HUES64 (cell line): ENCODE results near the gene TAS1R3.
A peak's percentile ranks its signal among the peaks of the same experiment; 100 is the strongest.

Experiments
- H3K27ac ChIP-seq: 2 replicates; pipeline ENCODE4 v1.7.0; 2013; ENCODE audit warnings: low read depth, low read length, inconsistent platforms
- H3K27me3 ChIP-seq: 2 replicates; pipeline ENCODE4 v1.6.1; 2013; ENCODE audit warnings: mild to moderate bottlenecking, low read length; ENCODE audit not compliant: insufficient read depth
- H3K36me3 ChIP-seq: 2 replicates; pipeline ENCODE4 v1.6.1; 2013; ENCODE audit warnings: mild to moderate bottlenecking, low read length; ENCODE audit not compliant: insufficient read depth
- H3K4me1 ChIP-seq: 2 replicates; pipeline ENCODE4 v1.6.1; 2013; ENCODE audit warnings: mild to moderate bottlenecking, low read length, moderate library complexity; ENCODE audit not compliant: insufficient read depth
- H3K4me3 ChIP-seq: 2 replicates; pipeline ENCODE4 v1.5.1; 2013; ENCODE audit warnings: mild to moderate bottlenecking, low read length, moderate library complexity
- H3K9ac ChIP-seq: 2 replicates; pipeline ENCODE4 v1.6.1; 2013; ENCODE audit warnings: mild to moderate bottlenecking, low read depth, low read length
- H3K9me3 ChIP-seq: 2 replicates; pipeline ENCODE4 v1.6.1; 2013; ENCODE audit warnings: low read depth, low read length; ENCODE audit not compliant: insufficient read depth
- WGBS: fragments of 150-250, 120-280 bp; methylation state at CpG from one replicate; pipeline ENCODE4 v1.1.7; 2013; ENCODE audit warnings: missing lambda C conversion rate; 5-methylcytosine and 5-hydroxymethylcytosine counted together

Gene TAS1R3

DNA sequence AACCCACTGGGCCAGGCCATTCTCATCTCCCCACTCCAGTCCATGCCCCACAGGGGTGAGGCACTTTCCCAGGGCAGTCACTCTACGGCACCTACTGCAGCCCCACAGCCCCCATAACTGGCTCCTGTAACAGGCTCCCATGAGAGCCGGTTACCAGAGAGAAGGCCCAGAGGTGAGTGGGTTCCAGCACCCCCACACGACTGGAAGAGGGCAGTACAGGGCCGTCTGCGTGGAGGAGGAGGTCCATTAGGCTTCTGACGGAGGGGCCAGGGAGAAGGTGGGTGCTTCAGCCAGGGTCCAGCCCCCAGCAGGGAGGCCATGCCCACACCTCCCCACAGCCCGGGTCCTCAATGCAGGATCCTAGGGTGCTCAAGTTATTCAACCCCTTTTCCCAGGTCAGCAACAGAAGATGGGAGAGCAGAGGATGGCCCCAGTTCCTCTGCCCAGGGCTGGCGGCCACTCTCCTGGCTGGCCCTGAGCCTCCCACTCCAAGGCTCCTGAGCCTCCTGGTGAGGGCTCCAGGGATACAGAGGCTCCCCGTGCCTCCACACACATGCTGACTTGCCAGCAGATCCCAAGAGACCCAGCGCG is 24.9 kb upstream of the TAS1R3 start:
- H3K9ac ChIP-seq, result no peak overlapping the region
- peaks cover 23% of the 10 kb centered on the region for H3K4me1 ChIP-seq
- peak overlapping the region; percentile 77 for H3K4me3 ChIP-seq
- H3K9me3 ChIP-seq, result no peaks in the 10 kb centered on the region
- H3K36me3 ChIP-seq, result peaks cover 13% of the 10 kb centered on the region
- WGBS, result 52% methylated on average over 11 of the region's 11 CpGs
- H3K27ac ChIP-seq, result peak overlapping the region; percentile 72; the same call in 1 of the 2 replicates
- no peaks in the 10 kb centered on the region; the same call in 1 of the 2 replicates for H3K27me3 ChIP-seq

DNA sequence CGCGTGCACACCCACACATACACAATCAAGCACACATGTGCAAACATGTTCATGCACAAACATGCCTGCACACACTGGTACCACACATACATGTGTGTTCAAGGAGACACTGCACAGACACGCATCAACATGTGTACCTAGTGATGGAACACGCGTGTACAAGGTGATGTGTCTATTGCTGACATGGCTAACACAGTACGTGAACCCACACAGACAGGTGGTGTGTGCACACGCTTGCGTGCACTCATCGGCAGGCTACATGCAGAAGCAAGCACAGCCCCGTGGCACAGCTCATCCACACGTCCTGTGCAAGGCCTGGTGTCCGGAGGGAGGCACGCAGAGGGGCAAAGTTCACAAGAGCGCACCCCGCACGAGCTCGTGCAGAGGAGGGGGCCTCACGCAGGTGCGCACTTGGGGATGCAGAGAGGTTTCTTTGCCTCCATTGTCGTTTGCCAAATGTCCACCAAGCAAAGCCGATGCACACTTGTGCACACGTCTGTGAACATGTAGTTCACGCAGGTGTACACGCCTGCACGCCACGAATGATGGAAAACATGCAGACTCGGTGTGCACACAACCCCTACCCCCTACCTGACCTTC is 24.3 kb upstream of the TAS1R3 start:
- peaks cover 23% of the 10 kb centered on the region for H3K4me1 ChIP-seq
- WGBS, result 67% methylated on average over 27 of the region's 27 CpGs
- H3K36me3 ChIP-seq, result peaks cover 19% of the 10 kb centered on the region
- H3K4me3 ChIP-seq, result peak overlapping the region; percentile 77
- no peaks in the 10 kb centered on the region for H3K9me3 ChIP-seq
- H3K27me3 ChIP-seq, result no peaks in the 10 kb centered on the region; the same call in 1 of the 2 replicates
- H3K27ac ChIP-seq, result no peak overlapping the region
- peak overlapping the region; percentile 74; the same call in 1 of the 2 replicates for H3K9ac ChIP-seq

DNA sequence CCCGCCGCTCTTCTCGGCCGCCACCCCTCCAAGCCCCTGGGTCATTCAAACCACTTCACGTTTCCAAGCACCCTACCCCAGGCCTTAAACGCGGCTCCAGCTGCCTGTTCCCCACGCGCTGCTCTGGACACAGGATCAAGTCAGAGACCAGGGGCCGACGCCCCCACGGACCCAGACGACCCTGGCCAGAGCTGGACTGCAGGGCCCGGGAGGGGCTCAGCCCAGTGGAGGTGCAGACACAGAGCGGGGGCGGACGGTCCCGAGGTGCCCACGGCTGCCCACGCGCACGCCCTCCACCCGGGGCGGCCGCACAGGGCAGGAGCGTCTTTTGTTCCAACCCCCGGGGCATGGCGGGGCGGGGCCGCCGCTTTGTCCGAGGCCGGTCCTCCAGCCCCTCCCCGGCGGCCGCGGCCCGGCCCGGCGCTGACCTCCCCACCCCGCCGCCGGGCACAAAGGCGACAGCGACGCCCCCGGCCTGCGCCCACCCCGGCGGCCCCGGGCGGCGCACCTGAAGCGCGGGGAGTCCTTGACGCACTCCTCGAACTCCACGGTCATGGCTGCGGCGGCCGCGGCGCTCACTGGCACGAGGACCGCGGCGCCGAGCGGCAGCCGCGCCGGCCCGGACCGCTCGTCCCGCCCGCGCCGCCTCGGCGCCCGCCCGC is 23.7 kb upstream of the TAS1R3 start:
- no peaks in the 10 kb centered on the region; the same call in 1 of the 2 replicates for H3K27me3 ChIP-seq
- H3K27ac ChIP-seq, result peak overlapping the region; percentile 25; the same call in 1 of the 2 replicates
- peak overlapping the region; percentile 77 for H3K4me3 ChIP-seq
- H3K36me3 ChIP-seq, result peaks cover 24% of the 10 kb centered on the region
- WGBS, result 2% methylated on average over 83 of the region's 83 CpGs
- no peaks in the 10 kb centered on the region for H3K9me3 ChIP-seq
- H3K4me1 ChIP-seq, result peaks cover 23% of the 10 kb centered on the region
- H3K9ac ChIP-seq, result peak overlapping the region; percentile 74

DNA sequence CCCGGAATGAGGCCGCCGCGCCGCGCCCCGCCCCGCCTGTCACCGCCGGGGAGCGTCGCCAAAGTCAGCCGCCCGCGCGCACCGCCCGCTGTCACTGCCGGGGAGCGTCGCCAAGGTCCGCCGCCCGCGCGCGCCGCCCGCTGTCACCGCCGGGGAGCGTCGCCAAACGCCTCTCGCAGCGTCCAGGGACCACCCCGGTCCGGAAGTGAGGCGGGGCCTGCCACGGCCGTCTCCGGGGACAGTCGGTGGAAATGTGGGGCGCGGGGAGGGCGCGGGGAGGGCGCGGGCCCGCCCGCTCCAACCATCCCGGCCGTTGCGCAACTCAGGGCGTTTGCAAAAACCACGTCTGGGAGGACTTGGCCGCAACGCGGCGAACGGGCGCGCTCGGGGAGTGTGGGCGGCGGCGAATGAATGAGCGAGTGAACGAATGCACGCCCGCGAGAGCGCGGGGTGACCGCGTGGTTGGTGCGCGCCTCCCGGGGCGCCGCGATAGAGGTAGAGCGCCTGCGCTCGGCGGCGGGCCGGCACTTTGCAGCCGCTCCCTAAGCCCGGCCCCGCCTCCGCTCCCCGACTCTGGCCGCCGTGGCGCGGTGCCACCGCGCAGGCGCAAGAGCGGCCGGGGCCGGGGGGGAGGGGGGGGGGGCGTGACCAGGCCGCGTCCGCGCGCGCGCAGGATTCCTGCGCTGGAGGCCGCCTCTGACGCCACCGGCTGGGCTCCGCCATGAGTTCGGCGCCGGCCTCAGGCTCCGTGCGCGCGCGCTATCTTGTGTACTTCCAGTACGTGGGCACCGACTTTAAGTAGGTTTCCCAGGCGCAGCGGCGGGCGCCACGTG is 22.9 kb upstream of the TAS1R3 start, which contains the start of the genes ACAP3 and PUSL1:
Gene ACAP3 (minus strand): TSS at position 8 of the 833 bp plus-strand sequence. CDS start 115 bp downstream, outside the sequence.
Gene PUSL1 (plus strand): TSS at position 675 of the 833 bp plus-strand sequence. CDS start 47 bp downstream, at position 722.
- Histone ChIP-seq H3K27me3 (no peaks in the 10 kb centered on the region; the same call in 1 of the 2 replicates), H3K36me3 (peaks cover 31% of the 10 kb centered on the region), H3K9ac (peak within 1 kb of the TSS; percentile 82), H3K27ac (peak within 1 kb of the TSS; percentile 92), H3K9me3 (no peaks in the 10 kb centered on the region), H3K4me1 (peaks cover 23% of the 10 kb centered on the region), H3K4me3 (peak within 1 kb of the TSS; percentile 88)
- WGBS, result under 1% methylated on average over 130 of the region's 131 CpGs

DNA sequence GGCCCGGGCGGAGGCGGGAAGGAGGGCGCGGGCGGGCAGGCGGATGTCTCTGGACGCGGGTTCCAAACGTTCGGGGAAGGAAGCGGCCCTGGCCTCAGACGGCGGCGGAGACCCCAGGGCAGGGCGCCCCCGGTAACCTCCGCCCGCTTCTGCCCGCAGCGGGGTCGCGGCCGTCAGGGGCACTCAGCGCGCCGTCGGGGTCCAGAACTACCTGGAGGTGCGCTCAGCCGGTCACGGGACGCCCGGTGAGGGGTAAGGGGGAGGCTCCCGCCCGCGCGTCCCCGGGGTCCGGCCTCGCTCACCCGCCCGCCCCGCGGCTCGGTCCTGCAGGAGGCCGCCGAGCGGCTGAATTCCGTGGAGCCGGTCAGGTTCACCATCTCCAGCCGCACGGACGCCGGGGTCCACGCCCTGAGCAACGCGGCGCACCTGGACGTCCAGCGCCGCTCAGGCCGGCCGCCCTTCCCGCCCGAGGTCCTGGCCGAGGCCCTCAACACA is 22.3 kb upstream of the TAS1R3 start:
- Histone ChIP-seq H3K4me3 (peak overlapping the region; percentile 88), H3K36me3 (peaks cover 38% of the 10 kb centered on the region), H3K27ac (peak overlapping the region; percentile 67; the same call in 1 of the 2 replicates), H3K9ac (peak overlapping the region; percentile 82), H3K27me3 (no peaks in the 10 kb centered on the region; the same call in 1 of the 2 replicates), H3K9me3 (no peaks in the 10 kb centered on the region), H3K4me1 (peaks cover 23% of the 10 kb centered on the region)
- under 1% methylated on average over 66 of the region's 66 CpGs for WGBS

DNA sequence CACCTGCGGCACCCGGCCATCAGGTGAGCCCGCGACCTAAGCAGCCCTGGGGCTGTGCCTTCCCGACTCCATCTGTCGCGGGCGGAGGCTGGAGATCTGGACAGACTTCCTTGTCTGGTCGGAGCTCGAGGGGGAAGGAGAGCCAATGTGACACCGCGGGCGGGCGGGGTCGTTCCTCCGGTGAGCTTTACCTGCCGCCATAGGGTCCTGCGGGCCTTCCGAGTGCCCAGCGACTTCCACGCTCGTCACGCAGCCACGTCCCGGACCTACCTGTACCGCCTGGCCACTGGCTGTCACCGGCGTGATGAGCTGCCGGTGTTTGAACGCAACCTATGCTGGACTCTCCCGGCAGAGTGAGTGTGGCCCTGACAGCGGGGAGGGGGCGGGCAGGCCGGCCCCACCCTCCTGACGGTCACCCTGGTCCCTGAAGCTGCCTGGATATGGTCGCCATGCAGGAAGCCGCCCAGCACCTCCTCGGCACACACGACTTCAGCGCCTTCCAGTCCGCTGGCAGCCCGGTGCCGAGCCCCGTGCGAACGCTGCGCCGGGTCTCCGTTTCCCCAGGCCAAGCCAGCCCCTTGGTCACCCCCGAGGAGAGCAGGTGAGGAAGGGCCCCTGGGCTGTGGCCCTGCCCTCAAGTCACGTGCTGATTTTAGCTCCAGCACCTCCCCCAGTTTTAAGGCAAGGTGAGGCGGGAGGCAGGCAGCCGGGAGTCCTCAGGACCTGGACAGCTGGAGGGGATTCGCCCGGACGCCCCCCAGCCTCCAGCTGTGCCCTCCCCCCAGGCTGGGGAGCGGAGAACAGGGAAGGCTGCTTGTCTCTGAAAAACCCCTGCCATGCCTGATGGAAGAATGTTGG is 21.6 kb upstream of the TAS1R3 start:
- H3K36me3 ChIP-seq, result peaks cover 45% of the 10 kb centered on the region
- H3K4me1 ChIP-seq, result peaks cover 21% of the 10 kb centered on the region
- no peaks in the 10 kb centered on the region for H3K9me3 ChIP-seq
- peak overlapping the region; percentile 13; the same call in 1 of the 2 replicates for H3K27ac ChIP-seq
- peak overlapping the region; percentile 82 for H3K9ac ChIP-seq
- H3K27me3 ChIP-seq, result no peaks in the 10 kb centered on the region; the same call in 1 of the 2 replicates
- peak overlapping the region; percentile 88 for H3K4me3 ChIP-seq
- WGBS, result 15% methylated on average over 57 of the region's 57 CpGs

DNA sequence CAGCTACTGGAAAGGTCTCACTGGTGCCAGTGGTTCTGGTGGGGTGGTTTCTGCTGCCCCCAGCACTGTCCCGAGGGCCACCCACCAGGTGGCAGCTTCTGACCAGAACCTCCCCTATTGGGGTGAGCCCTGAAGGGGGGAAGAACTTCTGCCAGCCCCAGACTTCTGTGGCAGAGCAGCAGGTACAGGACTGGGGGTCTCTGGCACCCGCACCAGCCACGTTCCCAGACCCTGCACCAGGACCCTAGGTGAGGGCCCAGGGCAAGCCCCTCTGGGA is 21.0 kb upstream of the TAS1R3 start:
- Histone ChIP-seq H3K9me3 (no peaks in the 10 kb centered on the region), H3K27ac (no peak overlapping the region; the same call in 1 of the 2 replicates), H3K4me3 (no peak overlapping the region), H3K4me1 (peaks cover 17% of the 10 kb centered on the region), H3K36me3 (peaks cover 49% of the 10 kb centered on the region), H3K9ac (no peak overlapping the region), H3K27me3 (no peaks in the 10 kb centered on the region; the same call in 1 of the 2 replicates)
- WGBS, result 82% methylated on average over 3 of the region's 3 CpGs

DNA sequence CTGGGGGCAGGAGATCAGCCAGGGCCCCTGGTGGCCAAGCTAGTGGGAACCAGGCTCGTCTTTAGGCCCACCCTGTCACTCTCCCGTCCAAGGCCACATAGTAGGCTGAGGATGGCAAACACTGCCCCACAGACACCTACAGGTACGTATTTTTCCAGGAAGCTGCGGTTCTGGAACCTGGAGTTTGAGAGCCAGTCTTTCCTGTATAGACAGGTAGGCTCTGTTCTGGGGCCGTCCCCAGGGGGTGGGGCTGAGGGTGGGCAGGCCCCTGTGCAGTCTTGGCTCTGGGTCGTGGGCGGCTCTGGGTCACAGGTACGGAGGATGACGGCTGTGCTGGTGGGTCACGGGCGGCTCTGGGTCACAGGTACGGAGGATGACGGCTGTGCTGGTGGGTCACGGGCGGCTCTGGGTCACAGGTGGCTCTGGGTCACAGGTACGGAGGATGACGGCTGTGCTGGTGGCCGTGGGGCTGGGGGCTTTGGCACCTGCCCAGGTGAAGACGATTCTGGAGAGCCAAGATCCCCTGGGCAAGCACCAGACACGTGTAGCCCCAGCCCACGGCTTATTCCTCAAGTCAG is 20.5 kb upstream of the TAS1R3 start:
- peaks cover 49% of the 10 kb centered on the region for H3K36me3 ChIP-seq
- no peak overlapping the region; the same call in 1 of the 2 replicates for H3K27ac ChIP-seq
- no peaks in the 10 kb centered on the region; the same call in 1 of the 2 replicates for H3K27me3 ChIP-seq
- no peak overlapping the region for H3K9ac ChIP-seq
- H3K4me1 ChIP-seq, result peaks cover 15% of the 10 kb centered on the region; the same call in 1 of the 2 replicates
- 93% methylated on average over 21 of the region's 21 CpGs for WGBS
- no peak overlapping the region for H3K4me3 ChIP-seq
- H3K9me3 ChIP-seq, result no peaks in the 10 kb centered on the region

DNA sequence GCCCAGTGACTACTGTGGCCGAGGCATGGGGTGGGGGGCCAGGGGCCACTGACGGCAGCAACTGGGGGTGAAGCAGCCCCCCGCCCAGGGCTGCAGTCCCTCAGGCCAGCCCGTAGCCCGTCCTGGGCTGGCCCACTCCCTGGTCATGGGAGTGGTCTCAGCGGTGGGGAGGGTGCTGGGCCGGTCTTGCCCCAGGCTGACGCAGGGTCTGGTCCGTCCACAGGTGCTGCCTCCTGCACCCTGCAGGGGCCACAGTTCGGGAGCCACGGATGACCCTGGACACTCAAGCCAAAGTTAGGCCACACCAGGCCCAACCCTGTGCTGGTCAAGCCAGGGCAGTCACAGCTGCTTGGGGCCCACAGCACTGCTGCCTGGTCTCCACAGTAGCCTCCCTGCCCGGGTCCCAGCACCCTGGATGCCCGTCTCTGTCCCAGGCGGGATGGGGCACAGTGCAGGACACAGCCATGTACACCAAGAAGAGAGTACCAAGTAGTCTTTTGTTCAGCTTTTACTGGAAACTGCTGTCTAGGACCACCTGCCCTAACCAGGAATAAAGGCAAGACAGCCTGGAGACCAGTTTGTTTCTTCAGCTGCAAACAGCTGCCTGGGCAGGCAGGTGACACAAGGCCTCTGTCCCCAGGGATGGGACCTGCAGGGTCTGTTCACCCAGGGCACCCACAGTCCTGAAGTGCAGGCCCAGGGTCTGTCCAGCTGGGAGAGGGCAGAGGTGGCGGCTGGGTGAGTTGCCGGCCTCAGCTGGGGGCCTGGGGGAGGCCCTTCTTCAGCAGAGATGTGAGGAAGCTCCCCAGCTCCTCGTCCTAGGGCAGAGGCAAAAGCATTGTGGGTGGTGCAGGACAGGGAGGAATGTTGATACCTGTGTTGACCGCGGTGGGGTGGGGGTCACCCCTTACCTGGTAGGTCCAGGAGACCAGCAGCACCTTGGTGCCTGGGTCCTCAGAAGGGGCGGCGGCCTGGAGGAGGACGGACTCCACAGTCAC is 19.7 kb upstream of the TAS1R3 start:
- H3K27ac ChIP-seq, result no peak overlapping the region
- peaks cover 49% of the 10 kb centered on the region for H3K36me3 ChIP-seq
- H3K9ac ChIP-seq, result no peak overlapping the region

More for the DNA sequence above, 19.7 kb upstream of the TAS1R3 start:
- Histone ChIP-seq H3K9me3 (no peaks in the 10 kb centered on the region), H3K4me3 (no peak overlapping the region), H3K4me1 (peaks cover 12% of the 10 kb centered on the region), H3K27me3 (no peaks in the 10 kb centered on the region; the same call in 1 of the 2 replicates)
- 93% methylated on average over 22 of the region's 22 CpGs for WGBS
